ENCODE data around the gene SINHCAF.

DNA sequence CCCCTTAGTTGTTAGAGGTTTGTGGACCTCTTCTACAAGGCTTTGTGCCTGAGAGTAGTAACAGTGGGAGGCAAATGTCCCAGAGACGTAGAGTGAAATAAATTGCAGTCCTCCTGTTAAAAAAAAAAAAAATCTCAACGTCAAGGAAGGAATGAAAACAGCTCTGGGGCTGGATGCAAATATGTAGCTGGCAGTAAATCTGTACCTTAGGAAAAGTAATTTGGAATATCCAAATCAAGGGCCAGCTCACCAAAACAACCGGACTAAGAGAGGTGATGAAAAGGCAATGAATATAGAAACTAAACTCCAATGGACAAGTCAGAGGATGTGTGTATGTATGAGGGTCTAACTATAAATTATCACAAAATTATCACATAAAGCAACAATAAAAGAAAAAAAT lies 27.0 kb downstream of the SINHCAF start:
- TF ChIP-seq SP2 (IDR thresholded peaks at IDR 0.05; ENCODE audit: extremely low read depth, low read depth, low read length, poor library complexity, severe bottlenecking) (no peak), POU5F1 (IDR thresholded peaks at IDR 0.05; ENCODE audit: borderline replicate concordance, low read depth, low read length, partially characterized antibody) (no peak), TAF7 (tag; IDR thresholded peaks at IDR 0.05) (no peak)
- TF ChIP-seq, protein P1, sequence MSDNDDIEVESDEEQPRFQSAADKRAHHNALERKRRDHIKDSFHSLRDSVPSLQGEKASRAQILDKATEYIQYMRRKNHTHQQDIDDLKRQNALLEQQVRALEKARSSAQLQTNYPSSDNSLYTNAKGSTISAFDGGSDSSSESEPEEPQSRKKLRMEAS (CRISPR knock-in tag; IDR thresholded peaks at IDR 0.05), result no peak

Measured in K562 (cell line).